Endothelial cell of umbilical vein (primary cell): Measurements from ENCODE around the gene TPM2. TPM values are rescaled to one million over a fixed set of nuclear protein-coding genes. Genes with fewer than 3 reads are reported as not detected.

Source experiments
- BruUV-seq: library from RNA; stranded (reverse); fragments of 400-500 nt; replicated peaks from 2 replicates; lab custom pipeline; 2021; lab: Mats Ljungman, UMichigan
- CTCF ChIA-PET: fragments of 300-600, 350-600 bp; sonication (Branson Sonifier 250); formaldehyde crosslinking; loops from one replicate; lab custom pipeline; 2021; ENCODE audit warnings: antibody characterized with exemption, inconsistent platforms; lab: Charles Lee
- POLR2A ChIA-PET: fragments of 300-600, 350-600 bp; sonication (Branson Sonifier 250); formaldehyde crosslinking; loops from one replicate; lab custom pipeline; 2021; ENCODE audit warnings: antibody characterized with exemption, inconsistent platforms; lab: Charles Lee
- DNase-seq: peaks from one replicate; pipeline ENCODE4 v3.0.0-alpha.2; 2011; ENCODE audit warnings: low read depth, low spot score
- FAIRE-seq: peaks from 2 replicates; lab custom pipeline; 2011; peaks lifted over from hg19 to GRCh38; lab: Jason Lieb, UNC
- H2AFZ ChIP-seq: 2 replicates; pipeline ENCODE4 v1.6.0; 2012; ENCODE audit warnings: low read depth, low read length, control low read depth, inconsistent platforms
- H3K27ac ChIP-seq: 2 replicates; pipeline ENCODE4 v1.5.1; 2011; ENCODE audit warnings: low read depth, mild to moderate bottlenecking, control low read depth, low read length, moderate library complexity; ENCODE audit not compliant: insufficient read depth
- H3K27me3 ChIP-seq, 2 experiments: 2 replicates each; pipeline versions ENCODE4 v1.6.0 to v1.6.1; 2011; ENCODE audit warnings: low read length in 2 of 2, mixed read lengths in 1 of 2; ENCODE audit not compliant: control insufficient read depth in 2 of 2, insufficient read depth in 2 of 2
- H3K36me3 ChIP-seq, 2 experiments: 2 replicates in 1 of 2; 3 replicates in 1 of 2; pipeline ENCODE4 v1.5.1; 2011; ENCODE audit warnings: low read length in 2 of 2, mild to moderate bottlenecking in 1 of 2, moderate library complexity in 1 of 2; ENCODE audit not compliant: control insufficient read depth in 2 of 2, insufficient read depth in 2 of 2; ENCODE audit errors: extremely low read depth in 1 of 2
- H3K4me1 ChIP-seq: 3 replicates; pipeline ENCODE4 v1.5.1; 2011; ENCODE audit warnings: mild to moderate bottlenecking, low read length; ENCODE audit not compliant: control insufficient read depth, insufficient read depth; ENCODE audit errors: extremely low read depth
- H3K4me2 ChIP-seq: 2 replicates; pipeline ENCODE4 v1.6.1; 2011; ENCODE audit warnings: low read length, control low read depth, mixed read lengths; ENCODE audit not compliant: insufficient read depth
- H3K4me3 ChIP-seq, 3 experiments: fragments of 200-600 bp in 1 of 3; sonication (generic), shearing (Covaris generic) in 1 of 3; replicated peaks in 1 of 3; 2 replicates each; pipeline ENCODE4 v1.5.1; 2011 to 2016; ENCODE audit warnings: control low read depth in 3 of 3, low read length in 3 of 3, mild to moderate bottlenecking in 2 of 3, inconsistent platforms in 1 of 3, low read depth in 1 of 3, moderate library complexity in 1 of 3; ENCODE audit not compliant: insufficient read depth in 1 of 3
- H3K79me2 ChIP-seq: 2 replicates; pipeline ENCODE4 v1.6.0; 2012; ENCODE audit warnings: low read length, inconsistent platforms; ENCODE audit not compliant: control insufficient read depth, insufficient read depth
- H3K9ac ChIP-seq: replicated peaks from 2 replicates; pipeline ENCODE3; 2011; ENCODE audit warnings: low read length, control low read depth; ENCODE audit not compliant: insufficient read depth; ENCODE audit errors: extremely low read depth
- H3K9me1 ChIP-seq: replicated peaks from 3 replicates; pipeline ENCODE4 v1.6.0; 2011; ENCODE audit warnings: mild to moderate bottlenecking, low read length; ENCODE audit not compliant: control insufficient read depth, insufficient read depth; ENCODE audit errors: extremely low read depth
- H3K9me3 ChIP-seq: replicated peaks from 2 replicates; pipeline ENCODE4 v1.5.1; 2012; ENCODE audit warnings: low read length, inconsistent platforms; ENCODE audit not compliant: control insufficient read depth, insufficient read depth
- H4K20me1 ChIP-seq: replicated peaks from 2 replicates; pipeline ENCODE3; 2011; ENCODE audit warnings: mild to moderate bottlenecking, low read length; ENCODE audit not compliant: control insufficient read depth, insufficient read depth; ENCODE audit errors: extremely low read depth
- CTCF ChIP-seq, 2 donors: IDR thresholded peaks; 1 replicate in 1 of 2; 2 replicates in 1 of 2; pipeline ENCODE4 v1.5.1; 2011; ENCODE audit warnings: low read length in 2 of 2, mild to moderate bottlenecking in 2 of 2, moderate library complexity in 2 of 2, control low read depth in 1 of 2, inconsistent platforms in 1 of 2, low read depth in 1 of 2; ENCODE audit not compliant: insufficient read depth in 1 of 2; ENCODE audit errors: extremely low read depth in 1 of 2
- POLR2AphosphoS5 ChIP-seq: IDR thresholded peaks from 2 replicates; pipeline ENCODE4 v1.6.1; 2012; ENCODE audit warnings: low read depth, mild to moderate bottlenecking, control low read depth, low read length, moderate library complexity; ENCODE audit not compliant: insufficient read depth
- dilution Hi-C: fragments of 300-500 bp; cut with MboI; formaldehyde crosslinking; loops from one replicate; pipeline ENCODE4 v1.15.0; 2019; ENCODE audit warnings: low sequenced_read_pairs; ENCODE audit not compliant: extremely low pct_ligation_motif_present
- intact Hi-C: fragments of 100-400 bp; cut with micrococcal nuclease; formaldehyde crosslinking; loops from one replicate; pipeline ENCODE4 v1.10.0; 2022
- polyA plus RNA-seq, 4 experiments: library from polyadenylated mRNA; depleted of rRNA in 3 of 4; stranded (reverse) in 3 of 4; unstranded in 1 of 4; fragments of >200 nt; gene quantifications; 2 replicates each; pipeline versions ENCODE4 v1.2.1 to v1.2.3, GENCODE V29; 2011 to 2012; ENCODE audit warnings: missing spikeins in 1 of 4
- total RNA-seq: library from RNA; stranded (reverse); gene quantifications from 2 replicates; pipeline ENCODE4 v1.2.3, GENCODE V29; 2021

TPM2 gene
- total and polyA plus RNA-seq, 2 donors (not counting 3 experiments of a cell fraction or from before 2014, with no cell fraction given), result 144 to 279 TPM

DNA sequence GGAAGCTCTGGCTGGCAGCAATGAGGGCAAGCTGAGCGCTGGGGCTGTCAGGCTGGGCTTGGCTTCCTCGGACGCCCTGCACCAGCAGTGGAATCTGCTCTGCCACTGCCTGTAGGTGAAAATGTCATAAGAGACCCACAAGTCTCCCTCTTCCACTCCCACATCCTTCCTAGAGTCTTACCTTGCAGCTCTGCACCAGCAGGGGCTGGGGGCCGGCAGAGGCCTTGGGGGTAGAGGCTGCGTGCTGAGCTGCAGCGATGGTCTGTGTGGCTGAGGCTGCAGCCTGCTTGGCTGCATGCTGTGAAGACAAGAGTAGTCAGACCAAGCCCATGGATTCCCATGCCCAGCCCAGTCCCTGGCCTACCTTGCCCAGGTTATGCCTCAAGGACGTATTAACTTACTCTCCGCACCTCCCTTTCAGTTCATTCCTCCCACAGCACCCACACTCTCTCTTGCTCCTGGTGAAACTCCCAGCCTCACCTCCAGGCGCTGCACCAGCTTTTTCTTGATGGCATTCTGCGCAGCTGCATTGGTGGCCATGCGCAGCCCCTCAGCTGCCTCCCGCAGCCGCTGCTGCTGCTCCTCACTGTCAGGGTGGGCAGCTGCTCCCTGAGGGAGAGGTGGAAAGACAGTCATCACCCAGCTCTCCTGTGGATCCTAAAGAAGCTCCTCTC lies 25.0 kb upstream of the TPM2 start:
- no TSS peak for BruUV-seq
- H3K9ac ChIP-seq, result no peak overlapping the region
- POLR2A ChIA-PET, result interaction anchor here (1.2 kb wide), 1 partner anchor 13 kb away, joined by 4 read pairs; no protein-coding TSS in a partner anchor

More for the DNA sequence above, 25.0 kb upstream of the TPM2 start:
- Histone ChIP-seq H3K4me2 (no peak overlapping the region), H3K4me3 (no peak overlapping the region), H3K9me1 (no peaks in the 10 kb centered on the region), H3K4me1 (no peaks in the 10 kb centered on the region), H4K20me1 (no peaks in the 10 kb centered on the region), H3K36me3 (peaks cover 63 to 81% of the 10 kb centered on the region in 2 experiments), H2AFZ (no peak overlapping the region), H3K9me3 (no peaks in the 10 kb centered on the region), H3K79me2 (no peaks in the 10 kb centered on the region), H3K27me3 (no peaks in the 10 kb centered on the region), H3K27ac (no peak overlapping the region)
- DNase-seq, result no peak
- no peak for FAIRE-seq
- CTCF ChIA-PET, result interaction anchor here (1.1 to 8.9 kb wide), 2 partner anchors 12 to 17 kb away, joined by 3 to 53 read pairs; no protein-coding TSS in a partner anchor
- intact Hi-C loops (no loop called here), dilution Hi-C loops (no loop called here)
- peak; percentile 23 for TF ChIP-seq POLR2AphosphoS5
- no peak for TF ChIP-seq CTCF (IDR thresholded peaks at IDR 0.05; ENCODE audit: extremely low read depth in 1 of 2, insufficient read depth in 1 of 2, low read depth in 1 of 2, low read length in 2 of 2)
